Endodermal cell (in vitro differentiated cells): ENCODE data around the gene TBCK. TPM values are rescaled to one million over a fixed set of nuclear protein-coding genes. Genes with fewer than 3 reads are reported as not detected.

Experiments used
- DNase-seq: peaks from one replicate; pipeline ENCODE4 v3.0.0-alpha.2; 2017
- H3K27ac ChIP-seq: 2 replicates; pipeline ENCODE4 v1.5.1; 2013; ENCODE audit warnings: mild to moderate bottlenecking, low read depth, low read length, moderate library complexity
- H3K27me3 ChIP-seq: 2 replicates; pipeline ENCODE4 v1.6.1; 2013; ENCODE audit warnings: mild to moderate bottlenecking, low read length, moderate library complexity; ENCODE audit not compliant: insufficient read depth, control insufficient read depth, poor library complexity, severe bottlenecking
- H3K36me3 ChIP-seq: 2 replicates; pipeline ENCODE4 v1.7.0; 2013; ENCODE audit warnings: mild to moderate bottlenecking, low read length, moderate library complexity; ENCODE audit not compliant: control insufficient read depth, insufficient read depth
- H3K4me1 ChIP-seq: one replicate; pipeline ENCODE4 v1.7.0; 2013; ENCODE audit warnings: low read length; ENCODE audit not compliant: control insufficient read depth, insufficient read depth
- H3K4me3 ChIP-seq: 2 replicates; pipeline ENCODE4 v1.5.1; 2013; ENCODE audit warnings: mild to moderate bottlenecking, low read length, moderate library complexity
- H3K9ac ChIP-seq: 2 replicates; pipeline ENCODE4 v1.6.1; 2013; ENCODE audit warnings: mild to moderate bottlenecking, low read length, moderate library complexity; ENCODE audit not compliant: poor library complexity, severe bottlenecking; ENCODE audit errors: extremely low read depth
- H3K9me3 ChIP-seq: 2 replicates; pipeline ENCODE4 v1.6.1; 2013; ENCODE audit warnings: mild to moderate bottlenecking, low read length, moderate library complexity; ENCODE audit not compliant: control insufficient read depth
- H3K27ac Mint-ChIP-seq: 2 replicates; pipeline ENCODE4 v1.8.0; 2020; ENCODE audit warnings: mixed read lengths
- H3K27me3 Mint-ChIP-seq: 2 replicates; pipeline ENCODE4 v1.8.0; 2021; ENCODE audit warnings: mild to moderate bottlenecking, mixed read lengths; ENCODE audit not compliant: insufficient read depth
- H3K36me3 Mint-ChIP-seq: 2 replicates; pipeline ENCODE4 v1.8.0; 2020; ENCODE audit warnings: low read depth, mixed read lengths
- H3K4me1 Mint-ChIP-seq: 2 replicates; pipeline ENCODE4 v1.8.0; 2020; ENCODE audit warnings: mixed read lengths
- H3K4me3 Mint-ChIP-seq: 2 replicates; pipeline ENCODE4 v1.8.0; 2020; ENCODE audit warnings: mild to moderate bottlenecking, moderate library complexity, mixed read lengths
- H3K9me3 Mint-ChIP-seq: 2 replicates; pipeline ENCODE4 v1.8.0; 2020; ENCODE audit warnings: mild to moderate bottlenecking, mixed read lengths
- WGBS, 2 experiments: methylation state at CpG; one replicate each; pipeline versions ENCODE4 v1.1.5 to v1.1.7; 2013; ENCODE audit warnings: missing lambda C conversion rate in 2 of 2, mixed read lengths in 1 of 2; ENCODE audit not compliant: insufficient coverage in 1 of 2, insufficient read length in 1 of 2; 5-methylcytosine and 5-hydroxymethylcytosine counted together
- total RNA-seq, 2 donors: library from RNA; stranded (reverse); fragmentation: NEBNext Ultra II Directional in 1 of 2; extraction: Animal tissue kit (Norgen Biotek cat#: 25700) in 1 of 2; gene quantifications; 2 replicates in 1 of 2; 3 replicates in 1 of 2; pipeline ENCODE4 v1.2.1, GENCODE V29; 2021
- TF ChIP-seq, protein P1 (sequence below): fragments of 200-600 bp; sonication (generic); conservative IDR thresholded peaks from 2 replicates; pipeline ENCODE4 v1.5.0; 2021; ENCODE audit warnings: antibody characterized with exemption, mild to moderate bottlenecking

Gene TBCK
- total RNA-seq, 2 donors from 2014 or later, result 48.3 to 52.9 TPM

DNA sequence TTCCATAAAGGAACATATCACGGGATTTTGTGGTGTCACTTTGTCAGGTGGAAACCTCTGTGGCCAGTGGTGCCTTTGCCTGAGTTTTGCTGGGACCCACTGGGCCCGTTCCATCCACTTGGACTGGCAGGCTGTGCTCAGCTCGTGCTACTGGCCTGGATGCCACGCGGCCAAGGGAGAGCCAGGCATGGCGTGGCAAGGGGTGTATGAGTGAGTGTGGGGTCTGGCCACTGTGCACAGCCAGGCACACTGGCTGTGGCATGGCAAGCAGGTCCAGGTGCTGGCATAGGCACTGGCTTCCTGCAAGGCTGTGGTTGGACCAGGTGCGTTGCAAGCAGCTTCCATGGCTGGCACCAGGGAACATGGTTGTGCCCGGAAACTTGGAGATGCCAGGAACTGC lies 60.8 kb downstream of the TBCK start:
- Histone ChIP-seq H3K27ac (no peak overlapping the region), H3K9ac (no peak overlapping the region), H3K27me3 (no peaks in the 10 kb centered on the region), H3K4me1 (no peaks in the 10 kb centered on the region), H3K4me3 (no peak overlapping the region), H3K9me3 (no peaks in the 10 kb centered on the region), H3K36me3 (peaks cover 15% of the 10 kb centered on the region)
- Mint-ChIP-seq H3K9me3 (no peaks in the 10 kb centered on the region), H3K4me3 (no peak overlapping the region), H3K4me1 (no peaks in the 10 kb centered on the region), H3K36me3 (peaks cover 5% of the 10 kb centered on the region), H3K27me3 (no peaks in the 10 kb centered on the region), H3K27ac (no peak overlapping the region)
- DNase-seq, result no peak
- TF ChIP-seq, protein P1, sequence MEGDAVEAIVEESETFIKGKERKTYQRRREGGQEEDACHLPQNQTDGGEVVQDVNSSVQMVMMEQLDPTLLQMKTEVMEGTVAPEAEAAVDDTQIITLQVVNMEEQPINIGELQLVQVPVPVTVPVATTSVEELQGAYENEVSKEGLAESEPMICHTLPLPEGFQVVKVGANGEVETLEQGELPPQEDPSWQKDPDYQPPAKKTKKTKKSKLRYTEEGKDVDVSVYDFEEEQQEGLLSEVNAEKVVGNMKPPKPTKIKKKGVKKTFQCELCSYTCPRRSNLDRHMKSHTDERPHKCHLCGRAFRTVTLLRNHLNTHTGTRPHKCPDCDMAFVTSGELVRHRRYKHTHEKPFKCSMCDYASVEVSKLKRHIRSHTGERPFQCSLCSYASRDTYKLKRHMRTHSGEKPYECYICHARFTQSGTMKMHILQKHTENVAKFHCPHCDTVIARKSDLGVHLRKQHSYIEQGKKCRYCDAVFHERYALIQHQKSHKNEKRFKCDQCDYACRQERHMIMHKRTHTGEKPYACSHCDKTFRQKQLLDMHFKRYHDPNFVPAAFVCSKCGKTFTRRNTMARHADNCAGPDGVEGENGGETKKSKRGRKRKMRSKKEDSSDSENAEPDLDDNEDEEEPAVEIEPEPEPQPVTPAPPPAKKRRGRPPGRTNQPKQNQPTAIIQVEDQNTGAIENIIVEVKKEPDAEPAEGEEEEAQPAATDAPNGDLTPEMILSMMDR, result no peak
- WGBS, 2 experiments, result 85 to 98% methylated on average over 2 to 8 of the region's 8 CpGs

DNA sequence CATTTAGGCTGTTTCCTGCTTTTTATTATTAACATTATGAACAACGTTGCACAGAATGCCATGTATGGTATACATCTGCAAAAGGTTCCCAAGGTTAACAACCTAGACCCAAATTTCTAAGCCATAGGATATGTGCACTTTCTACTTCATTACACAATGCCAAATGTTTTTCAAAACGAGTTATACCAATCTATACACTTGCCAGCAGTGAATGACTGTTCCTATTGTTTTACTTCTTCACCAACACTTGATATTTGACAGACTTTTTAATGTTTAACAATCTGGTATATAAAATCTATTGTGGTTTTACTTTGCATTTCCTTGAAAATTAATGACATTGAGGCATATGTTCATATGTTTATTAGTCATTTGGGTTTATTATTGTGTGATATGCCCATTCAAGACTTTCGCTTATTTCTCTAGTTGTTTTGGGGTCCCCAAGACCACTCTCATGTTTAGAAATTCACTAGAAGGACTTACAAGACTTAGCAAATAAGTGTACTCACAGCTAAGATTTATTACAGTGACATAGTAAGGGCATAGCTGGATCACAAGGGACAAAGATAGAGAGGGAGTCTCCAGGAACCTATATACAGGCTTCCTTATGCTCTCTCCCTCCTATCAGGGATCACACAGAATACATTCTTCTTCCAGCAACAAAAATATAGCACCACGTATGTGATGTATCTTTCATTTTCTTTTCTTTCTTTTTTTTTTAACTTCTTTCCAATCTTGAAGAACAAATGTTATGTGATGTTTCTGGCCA lies 62.5 kb downstream of the TBCK start:
- no peak for DNase-seq
- WGBS, 2 experiments, result 78 to 100% methylated on average over 1 to 4 of the region's 4 CpGs
- Mint-ChIP-seq H3K27me3 (no peaks in the 10 kb centered on the region), H3K27ac (no peak overlapping the region), H3K36me3 (peaks cover 9% of the 10 kb centered on the region), H3K4me3 (no peak overlapping the region), H3K9me3 (no peaks in the 10 kb centered on the region), H3K4me1 (peaks cover 3% of the 10 kb centered on the region)
- Histone ChIP-seq H3K27me3 (no peaks in the 10 kb centered on the region), H3K36me3 (peaks cover 20% of the 10 kb centered on the region), H3K9me3 (no peaks in the 10 kb centered on the region), H3K9ac (no peak overlapping the region), H3K4me3 (no peak overlapping the region), H3K27ac (no peak overlapping the region), H3K4me1 (no peaks in the 10 kb centered on the region)
- TF ChIP-seq, protein P1, result no peak

DNA sequence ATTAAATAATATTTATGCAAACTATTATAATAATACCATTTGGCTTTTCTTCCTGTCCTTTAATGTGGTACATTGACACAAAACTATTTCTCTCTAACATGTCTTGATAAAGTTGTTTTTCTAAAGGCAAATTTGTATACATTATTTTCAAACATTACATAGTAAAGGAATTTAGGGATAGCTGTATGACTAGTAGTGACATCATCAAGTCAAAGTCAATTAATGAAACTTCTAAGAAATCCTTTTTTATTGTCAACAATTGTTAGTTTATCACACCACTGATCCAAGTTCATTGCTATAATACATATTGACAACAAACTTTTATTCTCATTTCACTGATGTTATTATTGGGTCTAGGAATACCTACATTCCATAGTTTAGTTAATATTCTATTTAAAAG lies 68.4 kb downstream of the TBCK start:
- Histone ChIP-seq H3K9ac (no peak overlapping the region), H3K9me3 (no peaks in the 10 kb centered on the region), H3K27me3 (no peaks in the 10 kb centered on the region), H3K27ac (no peak overlapping the region), H3K4me3 (no peak overlapping the region), H3K36me3 (peaks cover 34% of the 10 kb centered on the region), H3K4me1 (no peaks in the 10 kb centered on the region)
- no peaks in the 10 kb centered on the region for H3K9me3 Mint-ChIP-seq
- DNase-seq, result no peak
- no peaks in the 10 kb centered on the region for H3K27me3 Mint-ChIP-seq
- H3K36me3 Mint-ChIP-seq, result peaks cover 19% of the 10 kb centered on the region
- no peak overlapping the region for H3K4me3 Mint-ChIP-seq
- peaks cover 3% of the 10 kb centered on the region for H3K4me1 Mint-ChIP-seq
- TF ChIP-seq, protein P1, result no peak
- no peak overlapping the region for H3K27ac Mint-ChIP-seq
